IPS-18a (cell line): ENCODE measurements around the gene GSTP1.
"Not testable (repeated sequence)": the region's sequence is repeated elsewhere in the genome, so short reads cannot be mapped to it uniquely, and the experiment has no call there.

Experiments used
- H3K27ac ChIP-seq: one replicate; pipeline ENCODE4 v1.5.1; 2013; ENCODE audit warnings: low read length
- H3K27me3 ChIP-seq: one replicate; pipeline ENCODE4 v1.6.1; 2013; ENCODE audit warnings: mild to moderate bottlenecking, low read length; ENCODE audit not compliant: control insufficient read depth, insufficient read depth
- H3K36me3 ChIP-seq: one replicate; pipeline ENCODE4 v1.6.1; 2013; ENCODE audit warnings: low read depth, low read length; ENCODE audit not compliant: control insufficient read depth
- H3K4me1 ChIP-seq: one replicate; pipeline ENCODE4 v1.6.1; 2013; ENCODE audit warnings: low read depth, low read length; ENCODE audit not compliant: control insufficient read depth
- H3K4me3 ChIP-seq: one replicate; pipeline ENCODE4 v1.5.1; 2013; ENCODE audit warnings: low read length
- H3K9ac ChIP-seq: one replicate; pipeline ENCODE4 v1.6.1; 2013; ENCODE audit warnings: mild to moderate bottlenecking, low read length, moderate library complexity
- H3K9me3 ChIP-seq: one replicate; pipeline ENCODE4 v1.6.1; 2013; ENCODE audit warnings: low read depth, low read length; ENCODE audit not compliant: control insufficient read depth

Gene GSTP1

DNA sequence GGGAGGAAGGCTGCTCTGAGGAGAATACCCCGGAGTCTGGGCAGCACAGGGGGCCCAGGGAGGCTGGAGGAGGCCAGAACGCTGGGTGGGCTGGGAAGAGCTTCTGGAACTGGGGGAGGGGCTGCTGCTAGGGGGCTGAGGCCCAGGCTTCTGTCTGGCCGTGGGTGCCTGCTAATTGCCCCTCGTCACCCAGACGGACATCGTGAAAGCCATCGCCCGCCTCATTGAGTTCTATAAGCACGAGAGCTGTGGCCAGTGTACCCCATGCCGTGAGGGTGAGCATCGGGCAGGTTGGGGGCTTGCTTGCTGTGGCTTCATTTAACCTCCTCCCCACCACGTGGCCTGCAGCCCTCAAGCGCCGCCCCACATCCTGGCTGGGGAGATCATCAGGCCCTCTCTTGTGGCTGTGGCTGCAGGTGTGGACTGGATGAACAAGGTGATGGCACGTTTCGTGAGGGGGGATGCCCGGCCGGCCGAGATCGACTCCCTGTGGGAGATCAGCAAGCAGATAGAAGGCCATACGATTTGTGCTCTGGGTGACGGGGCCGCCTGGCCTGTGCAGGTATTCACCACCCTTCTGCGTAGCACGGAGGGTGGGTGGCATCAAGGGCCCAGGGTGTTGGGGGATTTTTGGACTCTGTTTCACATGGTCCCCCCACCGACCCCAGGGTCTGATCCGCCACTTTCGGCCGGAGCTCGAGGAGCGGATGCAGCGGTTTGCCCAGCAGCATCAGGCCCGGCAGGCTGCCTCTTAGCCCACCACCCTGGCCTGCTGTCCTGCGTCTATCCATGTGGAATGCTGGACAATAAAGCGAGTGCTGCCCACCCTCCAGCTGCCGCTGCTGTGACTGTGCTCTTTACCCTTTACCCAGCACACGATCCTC, 28.3 kb downstream of the GSTP1 start:
- H3K27me3 ChIP-seq, result no peaks in the 10 kb centered on the region
- no peaks in the 10 kb centered on the region for H3K9me3 ChIP-seq
- no peak overlapping the region for H3K4me3 ChIP-seq
- peaks cover 20% of the 10 kb centered on the region for H3K4me1 ChIP-seq
- no peak overlapping the region for H3K9ac ChIP-seq
- peaks cover 25% of the 10 kb centered on the region for H3K36me3 ChIP-seq
- H3K27ac ChIP-seq, result no peak overlapping the region

DNA sequence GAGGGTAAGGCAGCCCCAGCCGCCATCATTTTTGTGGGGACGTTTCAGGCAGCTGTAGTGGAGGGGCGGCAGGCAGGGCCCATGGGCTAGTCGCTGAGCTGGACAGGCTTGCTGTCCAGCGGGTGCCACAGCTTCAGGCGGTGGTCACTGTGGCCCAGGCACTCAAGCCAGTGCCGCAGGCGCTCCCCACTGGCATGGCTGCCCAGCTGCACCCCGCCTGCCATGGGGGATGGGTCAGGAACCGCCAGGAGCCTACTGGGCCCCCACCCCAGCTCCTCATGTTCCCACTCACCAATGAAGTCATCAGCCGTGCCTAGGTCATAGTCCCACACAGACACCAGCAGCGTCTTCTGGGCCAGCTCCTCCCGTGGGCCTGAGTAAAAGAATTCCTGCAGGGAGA, 29.1 kb downstream of the GSTP1 start:
- no peaks in the 10 kb centered on the region for H3K9me3 ChIP-seq
- peaks cover 25% of the 10 kb centered on the region for H3K4me1 ChIP-seq
- no peak overlapping the region for H3K9ac ChIP-seq
- H3K27ac ChIP-seq, result no peak overlapping the region
- no peak overlapping the region for H3K4me3 ChIP-seq
- peaks cover 25% of the 10 kb centered on the region for H3K36me3 ChIP-seq
- H3K27me3 ChIP-seq, result peaks cover 6% of the 10 kb centered on the region

- Histone ChIP-seq H3K9me3 (no peaks in the 10 kb centered on the region), H3K27ac (no peak overlapping the region), H3K27me3 (peaks cover 13% of the 10 kb centered on the region), H3K9ac (no peak overlapping the region), H3K4me3 (no peak overlapping the region), H3K4me1 (peaks cover 28% of the 10 kb centered on the region), H3K36me3 (peaks cover 25% of the 10 kb centered on the region)
These were observed 29.8 kb downstream of the GSTP1 start for GRCh38 chr11:67613313-67613959.

DNA sequence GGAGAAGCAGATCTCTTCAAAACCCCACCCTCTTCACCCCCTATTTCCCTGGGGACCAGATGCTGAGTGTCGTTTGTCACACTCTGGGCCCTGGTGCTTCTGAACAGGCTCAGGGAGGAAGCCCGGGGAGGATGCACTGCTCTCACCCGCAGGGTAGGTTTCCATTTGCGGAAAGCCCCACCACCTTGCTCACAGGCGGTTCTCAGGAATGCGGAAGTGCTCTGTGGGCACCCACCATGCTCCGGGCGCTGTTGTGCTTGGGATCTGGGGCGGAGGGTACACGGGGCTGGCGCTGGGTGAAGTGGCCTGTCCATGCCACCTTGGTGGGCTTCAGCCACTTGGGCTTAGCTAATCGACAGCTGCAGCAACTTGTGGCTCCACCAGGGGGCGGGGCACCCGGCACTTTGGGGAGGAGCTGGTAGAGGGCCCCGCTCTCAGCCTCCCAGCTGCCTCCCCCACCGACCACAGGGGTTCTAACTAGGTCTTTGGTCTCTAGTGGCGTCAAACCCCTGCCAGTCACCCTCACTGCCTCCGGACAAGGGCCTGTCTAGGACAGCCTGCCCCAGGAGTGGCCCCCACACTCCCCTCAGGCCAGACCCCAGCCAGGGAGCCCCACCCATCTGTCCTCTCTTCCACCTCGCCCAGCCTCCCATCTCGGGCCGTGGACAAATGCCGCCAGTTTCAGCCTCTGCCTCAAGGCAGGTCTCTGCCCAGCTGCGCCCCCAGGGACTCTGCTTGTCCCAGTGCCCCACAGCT, 30.5 kb downstream of the GSTP1 start:
- Histone ChIP-seq H3K9ac (no peak overlapping the region), H3K4me1 (peaks cover 28% of the 10 kb centered on the region), H3K27ac (no peak overlapping the region), H3K27me3 (peaks cover 16% of the 10 kb centered on the region), H3K4me3 (no peak overlapping the region), H3K36me3 (peaks cover 18% of the 10 kb centered on the region), H3K9me3 (no peaks in the 10 kb centered on the region)

- Histone ChIP-seq H3K9ac (no peak overlapping the region), H3K4me3 (no peak overlapping the region), H3K4me1 (peaks cover 28% of the 10 kb centered on the region), H3K27ac (no peak overlapping the region), H3K36me3 (peaks cover 9% of the 10 kb centered on the region), H3K9me3 (no peaks in the 10 kb centered on the region), H3K27me3 (peaks cover 16% of the 10 kb centered on the region)
These were observed 31.4 kb downstream of the GSTP1 start for GRCh38 chr11:67614730-67615714.

- Histone ChIP-seq H3K9me3 (no peaks in the 10 kb centered on the region), H3K27ac (no peak overlapping the region), H3K36me3 (peaks cover 4% of the 10 kb centered on the region), H3K27me3 (peaks cover 16% of the 10 kb centered on the region), H3K4me3 (no peak overlapping the region), H3K4me1 (peaks cover 28% of the 10 kb centered on the region), H3K9ac (no peak overlapping the region)
These were observed 32.3 kb downstream of the GSTP1 start for GRCh38 chr11:67615728-67616430.

GRCh38 chr11:67616431-67617242, 33.0 kb downstream of the GSTP1 start:
- no peak overlapping the region for H3K27ac ChIP-seq
- H3K9me3 ChIP-seq, result no peaks in the 10 kb centered on the region
- peaks cover 28% of the 10 kb centered on the region for H3K4me1 ChIP-seq
- peak overlapping the region; percentile 16 for H3K4me3 ChIP-seq
- H3K36me3 ChIP-seq, result peaks cover 1% of the 10 kb centered on the region
- no peak overlapping the region for H3K9ac ChIP-seq
- peaks cover 16% of the 10 kb centered on the region for H3K27me3 ChIP-seq

- H3K27me3 ChIP-seq, result peaks cover 16% of the 10 kb centered on the region
- no peak overlapping the region for H3K9ac ChIP-seq
- H3K4me3 ChIP-seq, result peak overlapping the region; percentile 16
- H3K27ac ChIP-seq, result no peak overlapping the region
- no peaks in the 10 kb centered on the region for H3K9me3 ChIP-seq
- H3K4me1 ChIP-seq, result peaks cover 28% of the 10 kb centered on the region
- H3K36me3 ChIP-seq, result no peaks in the 10 kb centered on the region
These were observed 33.8 kb downstream of the GSTP1 start for GRCh38 chr11:67617243-67617953.

DNA sequence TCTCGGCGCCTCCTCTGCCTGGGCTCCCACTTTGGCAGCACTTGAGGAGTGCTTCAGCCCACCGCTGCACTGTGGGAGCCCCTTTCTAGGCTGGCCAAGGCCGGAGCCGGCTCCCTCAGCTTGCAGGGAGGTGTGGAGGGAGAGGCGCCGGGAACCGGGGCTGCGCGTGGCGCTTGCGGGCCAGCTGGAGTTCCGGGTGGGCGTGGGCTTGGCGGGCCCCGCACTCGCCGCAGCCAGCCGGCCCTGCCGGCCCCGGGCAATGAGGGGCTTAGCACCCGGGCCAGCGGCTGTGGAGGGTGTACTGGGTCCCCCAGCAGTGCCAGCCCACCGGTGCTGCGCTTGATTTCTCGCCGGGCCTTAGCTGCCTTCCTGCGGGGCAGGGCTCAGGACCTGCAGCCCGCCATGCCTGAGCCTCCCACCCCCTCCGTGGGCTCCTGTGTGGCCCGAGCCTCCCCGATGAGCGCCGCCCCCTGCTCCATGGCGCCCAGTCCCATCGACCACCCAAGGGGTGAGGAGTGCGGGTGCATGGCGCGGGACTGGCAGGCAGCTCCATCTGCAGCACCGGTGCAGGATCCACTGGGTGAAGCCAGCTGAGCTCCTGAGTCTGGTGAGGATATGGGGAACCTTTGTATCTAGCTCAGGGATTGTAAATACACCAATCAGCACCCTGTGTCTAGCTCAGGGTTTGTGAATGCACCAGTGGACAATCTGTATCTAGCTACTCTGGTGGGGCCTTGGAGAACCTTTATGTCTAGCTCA, 35.5 kb downstream of the GSTP1 start:
- Histone ChIP-seq H3K27me3 (peaks cover 16% of the 10 kb centered on the region), H3K4me3 (peak overlapping the region; percentile 75), H3K4me1 (peaks cover 27% of the 10 kb centered on the region)
- not testable (repeated sequence) for H3K27ac ChIP-seq, H3K36me3 ChIP-seq, H3K9me3 ChIP-seq, H3K9ac ChIP-seq
